ENCODE results near the gene ANKRD30A.
"Not testable (repeated sequence)": the region's sequence is repeated elsewhere in the genome, so short reads cannot be mapped to it uniquely, and the experiment has no call there.

The ANKRD30A gene

DNA sequence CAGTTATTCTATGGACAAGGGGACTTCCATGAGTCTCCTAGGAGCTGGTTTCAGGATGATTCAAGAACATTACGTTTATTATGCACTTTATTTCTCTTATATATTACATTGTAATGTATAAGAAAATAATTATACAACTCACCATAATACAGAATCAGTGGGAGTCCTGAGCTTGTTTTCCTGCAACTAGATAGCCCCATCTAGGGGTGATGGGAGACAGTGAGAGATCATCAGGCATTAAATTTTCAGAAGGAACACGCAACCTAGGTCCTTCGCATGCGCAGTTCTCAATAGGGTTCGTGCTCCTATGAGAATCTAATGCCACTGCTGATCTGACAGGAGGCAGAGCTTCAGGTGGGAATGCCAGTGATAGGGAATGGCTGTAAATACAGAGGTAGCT is 137.9 kb downstream of the ANKRD30A start:
- no peak for DNase-seq

DNA sequence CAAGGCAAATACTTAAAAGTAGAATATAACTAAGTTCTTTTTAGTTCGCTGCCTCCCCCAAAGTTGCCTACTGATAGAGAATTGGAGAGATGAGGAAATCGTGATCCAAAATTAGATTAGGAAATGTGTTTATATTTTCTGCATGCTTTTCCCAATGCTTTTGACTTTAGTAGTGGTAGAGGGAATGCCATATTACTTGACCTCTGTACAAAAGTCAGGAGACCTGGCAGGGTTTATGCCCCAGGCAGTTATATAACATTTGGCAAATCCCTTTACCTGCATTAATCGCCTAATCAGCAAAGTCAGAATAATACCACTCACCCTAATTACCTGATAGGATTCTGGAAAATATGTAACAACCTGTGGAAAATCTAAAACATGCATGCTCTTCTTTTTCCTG is 142.9 kb downstream of the ANKRD30A start:
- no peak for DNase-seq

DNA sequence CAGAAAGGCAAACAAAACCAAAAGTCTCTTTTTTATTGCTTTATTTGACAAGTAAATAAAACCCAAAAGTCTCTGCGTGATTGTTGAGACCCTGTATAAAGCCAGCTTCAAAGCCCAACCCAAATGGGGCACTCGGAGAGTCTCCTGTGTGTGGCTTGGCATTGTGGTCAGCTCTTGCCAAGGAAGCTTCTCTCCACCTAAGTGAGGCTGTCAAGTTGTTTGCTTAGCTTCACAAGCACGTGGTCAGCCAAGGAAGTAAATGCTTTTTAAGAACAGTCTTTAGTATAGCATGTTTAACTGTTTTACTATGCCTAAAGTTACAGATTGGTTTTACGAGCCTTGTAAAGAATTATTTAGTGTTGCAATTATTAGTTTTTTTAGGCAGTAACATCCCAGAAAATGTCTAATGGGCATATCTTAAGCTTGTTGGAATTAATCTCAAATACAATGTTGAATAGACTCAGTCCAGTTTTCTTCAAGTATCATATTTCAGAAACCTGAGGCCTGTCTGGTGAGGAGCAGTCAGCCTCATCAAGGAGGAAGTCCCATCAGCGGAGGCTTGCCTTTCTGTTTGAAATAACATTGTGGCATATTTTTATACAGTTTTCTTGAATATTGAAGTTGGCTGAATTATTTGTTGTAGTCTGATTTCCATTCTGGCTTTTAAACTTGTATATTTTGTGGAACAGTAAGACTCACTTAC is 144.3 kb downstream of the ANKRD30A start:
- no peak for DNase-seq

DNA sequence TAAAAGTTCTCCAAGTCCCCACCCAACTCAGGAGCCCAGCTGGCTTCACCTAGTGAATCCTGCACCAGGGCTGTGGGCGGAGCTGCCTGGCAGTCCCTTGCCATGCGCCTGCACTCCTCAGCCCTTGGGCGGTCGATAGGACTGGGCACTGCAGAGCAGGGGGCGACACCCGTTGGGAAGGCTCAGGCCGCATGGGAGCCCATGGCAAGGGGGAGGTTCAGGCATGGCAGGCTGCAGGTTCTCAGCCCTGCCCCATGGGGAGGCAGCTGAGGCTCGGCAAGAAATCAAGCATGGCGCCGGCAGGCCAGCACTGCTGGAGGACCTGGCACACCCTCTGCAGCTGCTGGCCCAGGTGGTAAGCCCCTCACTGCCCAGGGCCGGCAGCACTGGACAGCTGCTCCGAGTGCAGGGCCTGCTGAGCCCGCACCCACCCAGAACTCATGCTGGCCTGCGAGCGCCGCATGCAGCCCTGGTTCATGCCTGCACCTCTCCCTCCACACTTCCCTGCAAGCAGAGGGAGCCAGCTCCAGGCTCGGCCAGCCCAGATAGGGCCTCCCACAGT is 149.9 kb downstream of the ANKRD30A start:
- no peak for DNase-seq

DNA sequence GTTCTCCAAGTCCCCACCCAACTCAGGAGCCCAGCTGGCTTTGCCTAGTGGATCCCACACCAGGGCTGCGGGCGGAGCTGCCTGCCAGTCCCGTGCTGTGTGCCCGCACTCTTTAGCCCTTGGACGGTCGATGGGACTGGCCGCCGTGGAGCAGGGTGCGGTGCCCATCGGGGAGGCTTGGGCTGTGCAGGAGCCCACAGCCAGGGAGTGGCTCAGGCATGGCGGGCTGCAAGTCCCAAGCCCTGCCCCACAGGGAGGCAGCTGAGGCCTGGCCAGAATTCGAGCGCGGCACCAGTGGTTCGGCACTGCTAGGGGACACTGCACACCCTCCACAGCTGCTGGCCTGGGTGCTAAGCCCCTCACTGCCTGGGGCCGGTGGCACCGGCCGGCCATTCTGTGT is 159.7 kb downstream of the ANKRD30A start:
- no peak for DNase-seq

DNA sequence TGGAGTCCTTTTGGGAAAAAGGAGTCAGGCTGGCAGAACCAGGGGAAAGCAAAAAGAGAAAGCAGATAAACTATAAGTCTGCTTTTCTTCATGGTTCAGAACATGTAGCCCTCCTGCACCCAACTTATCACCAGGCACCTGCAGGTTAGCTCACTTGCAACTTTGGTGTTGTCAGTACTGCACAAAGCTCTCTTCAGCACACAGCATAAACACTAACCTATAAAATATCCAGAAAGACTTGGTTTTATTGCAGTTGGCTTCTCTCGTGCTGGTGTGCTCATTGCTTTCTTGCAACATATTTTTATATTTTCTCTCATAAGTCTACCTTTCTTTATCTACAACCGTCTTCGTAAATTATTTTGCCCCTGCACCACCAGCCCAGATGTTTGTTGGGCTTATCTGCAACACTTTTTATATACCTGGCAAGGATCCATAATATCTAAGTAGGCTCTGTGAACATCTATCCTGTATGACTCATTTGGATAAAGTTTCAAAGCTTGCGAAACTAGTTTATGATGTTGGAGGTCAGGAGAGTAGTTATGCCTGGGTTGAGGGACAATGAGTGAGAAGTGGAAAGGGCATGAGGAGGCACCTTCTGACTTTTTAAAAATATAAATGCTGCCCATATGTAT is 164.6 kb downstream of the ANKRD30A start:
- DNase-seq = no peak

DNA sequence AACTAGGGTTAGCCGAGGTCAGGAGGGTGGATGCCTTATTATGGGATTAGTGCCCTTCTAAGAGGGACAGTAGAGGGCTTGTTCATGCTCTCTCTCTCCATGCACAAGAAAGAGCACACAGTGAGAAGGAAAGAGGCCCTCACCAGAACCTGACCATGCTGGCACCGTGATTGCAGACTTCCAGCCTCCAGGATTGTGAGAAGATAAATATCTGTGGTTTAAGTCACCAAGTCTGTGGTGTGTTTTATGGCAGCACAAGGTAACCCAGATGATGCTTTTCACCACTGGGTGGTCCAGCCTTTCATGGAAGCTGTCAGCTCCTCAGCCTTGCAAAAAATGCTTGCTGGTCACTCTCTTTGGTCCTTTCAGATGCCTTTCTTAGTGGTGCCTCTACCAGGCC is 175.9 kb downstream of the ANKRD30A start:
- DNase-seq = no peak

DNA sequence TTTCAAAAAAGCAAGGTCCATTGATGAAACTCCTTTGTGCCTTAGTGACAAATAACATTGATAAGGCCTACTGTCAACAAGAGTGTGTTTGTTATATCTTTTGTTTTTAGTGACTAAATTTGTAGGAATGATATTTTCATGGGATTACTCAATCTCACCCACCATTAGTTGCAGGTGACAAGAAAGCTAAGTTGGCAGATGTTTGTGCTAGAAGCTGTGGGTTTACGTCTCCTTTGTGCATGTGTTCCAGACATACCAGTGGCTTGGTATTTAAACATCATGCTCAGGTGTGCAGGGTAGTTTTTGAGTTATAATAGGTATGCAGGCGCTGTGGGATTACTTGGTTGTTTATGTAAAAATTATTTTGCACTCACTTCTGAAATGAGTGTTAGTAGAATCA is 178.6 kb downstream of the ANKRD30A start:
- DNase-seq = no peak

DNA sequence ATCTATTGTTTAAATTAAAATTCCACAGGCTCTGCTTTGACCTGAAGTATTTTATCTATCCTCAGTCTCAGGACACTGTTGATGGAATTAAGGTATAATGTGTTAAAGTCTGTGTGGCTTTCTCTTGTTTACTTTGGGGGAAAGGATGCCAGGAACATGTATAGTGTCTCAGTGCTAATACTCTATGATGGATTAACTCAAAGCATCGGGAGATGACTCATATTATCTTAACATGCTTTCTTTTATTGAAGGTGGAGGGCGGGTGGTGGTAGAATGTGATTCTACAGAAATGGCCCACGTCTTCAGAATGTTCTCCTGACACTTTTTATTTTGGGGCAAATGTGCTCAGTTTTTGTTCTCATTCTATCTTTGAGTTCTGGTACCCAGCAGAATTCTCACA is 189.0 kb downstream of the ANKRD30A start:
- DNase-seq = no peak

DNA sequence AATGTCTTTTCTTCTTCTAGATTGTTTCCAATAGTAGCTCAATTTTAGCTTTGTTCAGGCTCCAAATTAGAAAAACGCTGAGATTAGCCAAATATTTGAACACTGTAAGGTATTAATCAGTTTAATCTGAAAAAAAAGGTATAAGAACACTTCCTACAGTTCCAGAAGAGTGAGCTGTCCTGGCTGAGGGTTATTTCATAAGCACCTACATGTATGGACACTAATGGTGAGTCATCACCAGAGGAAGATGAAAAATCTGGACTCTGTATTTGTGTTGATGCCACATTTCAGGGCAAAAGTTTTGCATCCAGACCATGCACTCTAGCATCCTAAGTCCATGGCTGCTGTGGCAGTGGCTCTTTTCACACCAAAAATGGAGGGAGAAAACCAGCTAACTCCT is 189.5 kb downstream of the ANKRD30A start:
- DNase-seq = no peak

DNA sequence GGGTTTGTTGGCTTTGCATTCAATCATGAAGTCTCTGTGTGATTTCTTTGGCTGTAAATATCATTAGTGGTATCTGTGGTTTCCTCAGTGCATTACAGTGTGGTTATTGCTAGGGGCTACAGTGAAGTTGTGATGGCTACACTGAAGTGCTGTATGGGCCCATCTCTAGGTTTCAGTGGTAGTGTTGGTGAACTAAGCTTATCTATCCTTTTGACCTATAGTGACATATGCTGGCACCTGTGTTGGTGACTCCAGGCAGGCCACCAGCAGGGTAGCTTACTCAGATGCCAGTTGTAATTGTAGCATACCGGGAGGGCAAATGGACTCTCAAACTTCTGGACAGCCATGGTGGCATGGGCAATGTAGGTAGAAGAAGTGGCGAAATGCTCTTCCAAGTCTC is 219.0 kb downstream of the ANKRD30A start:
- no peak for DNase-seq

DNA sequence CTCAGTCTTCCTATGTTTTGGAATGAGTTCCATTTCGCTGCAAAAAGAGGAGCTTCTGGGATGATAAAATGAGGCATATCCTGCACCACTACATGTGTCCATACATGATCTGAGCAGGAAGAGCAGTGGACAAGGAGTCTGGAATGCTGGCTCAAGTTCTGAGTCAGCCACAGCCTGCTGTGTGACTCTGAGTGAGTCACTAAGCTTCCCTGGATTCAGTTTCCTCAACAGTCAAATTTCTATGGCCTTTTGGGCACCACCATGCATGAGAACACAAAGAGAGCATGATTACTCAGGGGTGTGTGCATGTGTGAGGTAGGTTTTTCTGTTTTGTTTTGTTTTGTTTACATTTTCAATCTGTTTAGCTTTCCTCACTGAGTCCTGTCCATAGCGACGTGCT is 254.6 kb downstream of the ANKRD30A start:
- DNase-seq = no peak

DNA sequence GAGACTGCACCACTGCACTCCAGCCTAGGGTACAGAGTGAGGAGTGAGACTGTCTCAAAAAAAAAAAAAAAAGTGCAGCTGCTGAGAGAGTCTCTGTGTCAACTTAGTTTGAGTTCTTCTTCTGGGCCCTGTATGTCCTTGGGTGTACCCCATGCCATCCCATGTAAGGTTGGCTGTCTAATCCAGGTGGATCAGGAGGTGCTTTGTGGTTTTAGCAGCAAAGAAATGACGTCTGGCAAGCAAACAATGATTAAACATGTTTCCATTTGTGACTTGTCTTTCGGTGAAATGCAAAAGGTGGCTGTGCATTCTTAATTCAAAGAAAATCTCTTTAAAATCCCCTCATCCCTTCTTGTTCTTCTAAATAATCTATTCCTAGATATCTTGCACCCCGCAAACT is 255.9 kb downstream of the ANKRD30A start:
- DNase-seq = no peak

DNA sequence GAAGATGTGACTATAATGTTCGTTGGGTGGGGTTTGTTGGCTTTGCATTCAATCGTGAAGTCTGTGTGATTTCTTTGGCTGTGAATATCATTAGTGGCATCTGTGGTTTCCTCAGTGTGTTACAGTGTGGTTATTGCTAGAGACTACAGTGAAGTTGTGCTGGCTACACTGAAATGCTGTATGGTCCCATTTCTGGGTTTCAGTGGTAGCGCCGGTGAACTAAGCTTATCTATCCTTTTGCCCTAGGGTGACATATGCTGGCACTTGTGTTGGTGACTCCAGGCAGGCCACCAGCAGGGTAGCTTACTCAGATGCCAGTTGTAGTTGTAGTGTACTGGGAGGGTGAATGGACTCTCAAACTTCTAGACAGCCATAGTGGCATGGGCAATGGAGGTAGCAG is 259.5 kb downstream of the ANKRD30A start:
- no peak for DNase-seq

DNA sequence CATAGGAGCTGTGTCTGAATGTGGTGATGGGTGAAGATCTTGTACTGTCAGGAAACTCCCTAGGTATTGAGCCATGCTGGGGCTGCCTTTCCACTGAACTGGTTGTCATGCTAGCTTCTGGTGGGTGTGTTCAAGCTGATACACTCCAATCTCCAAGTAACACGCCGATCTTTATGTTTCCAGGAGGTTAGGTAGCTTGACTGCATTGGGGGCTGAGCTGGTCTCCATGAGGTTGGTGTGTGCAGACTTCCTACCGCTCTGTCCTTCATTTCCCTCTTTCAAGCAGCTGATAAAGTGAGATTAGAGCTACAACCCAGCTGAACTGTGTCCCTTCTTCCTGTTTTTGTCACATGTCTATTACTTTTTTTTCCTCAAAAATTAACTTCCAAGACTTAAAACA is 265.5 kb downstream of the ANKRD30A start:
- no peak for DNase-seq

DNA sequence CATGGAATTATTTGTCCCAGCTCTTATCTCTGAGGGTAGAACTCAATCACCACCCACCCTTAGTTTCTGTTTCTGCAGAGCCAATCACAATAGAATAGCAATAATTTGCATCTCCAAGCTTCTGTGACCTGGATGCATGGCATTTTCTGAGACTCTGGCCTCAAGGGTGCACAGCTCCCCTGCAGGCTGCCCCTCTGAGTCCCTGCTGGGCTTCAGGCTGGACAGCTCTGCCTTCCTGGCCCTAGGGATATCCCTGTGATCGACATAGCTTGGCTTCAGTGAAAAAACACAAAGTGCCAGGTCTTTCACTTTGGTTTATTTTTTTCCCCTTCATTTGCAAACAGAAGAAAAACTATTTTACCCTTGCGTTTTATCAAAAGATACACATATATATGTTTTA is 275.4 kb downstream of the ANKRD30A start:
- DNase-seq = not testable (repeated sequence)

DNA sequence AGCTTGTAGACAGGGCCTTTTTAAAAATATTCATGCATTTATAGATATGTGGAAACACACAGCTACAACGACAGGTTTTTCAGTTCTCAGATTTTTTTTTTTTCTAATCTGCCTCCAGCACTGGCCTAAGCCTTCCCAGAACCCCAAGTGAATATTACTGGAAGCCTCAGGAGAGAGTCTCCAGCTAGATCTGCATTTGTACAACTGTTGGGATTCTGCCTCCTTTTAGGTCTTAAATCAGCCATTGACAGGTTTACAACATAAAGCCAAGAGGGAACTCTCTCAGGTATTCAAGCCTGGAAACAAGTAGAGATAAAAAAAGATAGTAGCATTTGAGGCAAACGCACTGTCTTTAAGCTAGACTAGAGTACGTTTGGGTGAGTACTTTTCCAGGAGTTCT is 275.8 kb downstream of the ANKRD30A start:
- DNase-seq = no peak

DNA sequence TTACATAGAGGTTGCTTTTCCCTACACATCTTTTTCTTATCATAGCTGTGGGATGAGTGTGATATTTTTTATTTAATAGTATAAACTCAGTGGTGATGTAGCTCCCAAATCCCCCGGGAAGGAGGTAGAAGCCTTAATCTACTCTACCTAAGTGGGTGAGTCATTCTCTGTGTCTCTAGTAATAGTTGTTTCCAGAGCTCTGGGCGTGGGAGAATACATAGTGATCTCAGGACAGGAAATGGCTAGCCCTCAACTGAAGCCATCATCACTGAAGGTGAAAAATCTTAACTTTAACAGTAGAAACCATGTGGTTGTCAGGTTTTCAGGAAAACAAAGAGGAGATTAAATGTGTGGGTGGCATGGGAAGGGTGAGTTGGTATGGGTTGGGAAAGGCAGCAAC is 278.4 kb downstream of the ANKRD30A start:
- DNase-seq = no peak
